WTC11 (cell line): ENCODE data around the gene TMEM72. TPM values are rescaled to one million over a fixed set of nuclear protein-coding genes. Genes with fewer than 3 reads are reported as not detected.

Source experiments
- ATAC-seq: fragments of 200-7000 bp; cut with Tn5 transposase; 2 replicates; pipeline ENCODE4 v1.10.0; 2021; ENCODE audit warnings: mild to moderate bottlenecking, moderate library complexity
- CTCF ChIA-PET: fragments of 300-600 bp; sonication (Branson Sonifier 250); formaldehyde crosslinking; loops from one replicate; lab custom pipeline; 2021; ENCODE audit warnings: antibody characterized with exemption; lab: Charles Lee
- POLR2A ChIA-PET: fragments of 350-600 bp; sonication (Branson Sonifier 250); formaldehyde crosslinking; loops from one replicate; lab custom pipeline; 2021; ENCODE audit warnings: antibody characterized with exemption; lab: Charles Lee
- DNase-seq: peaks from one replicate; pipeline ENCODE4 v3.0.0; 2021; ENCODE audit warnings: low spot score
- H3K27ac Mint-ChIP-seq: 2 replicates; pipeline ENCODE4 v1.8.0; 2021; ENCODE audit warnings: mixed read lengths
- H3K27me3 Mint-ChIP-seq: 2 replicates; pipeline ENCODE4 v1.8.0; 2021; ENCODE audit warnings: low read depth, mild to moderate bottlenecking, moderate library complexity, mixed read lengths
- H3K36me3 Mint-ChIP-seq: 2 replicates; pipeline ENCODE4 v1.8.0; 2021; ENCODE audit warnings: mixed read lengths
- H3K4me1 Mint-ChIP-seq: 2 replicates; pipeline ENCODE4 v1.8.0; 2022; ENCODE audit warnings: mixed read lengths
- H3K4me3 Mint-ChIP-seq: 2 replicates; pipeline ENCODE4 v1.8.0; 2021; ENCODE audit warnings: mild to moderate bottlenecking, moderate library complexity, mixed read lengths
- H3K9me3 Mint-ChIP-seq: 2 replicates; pipeline ENCODE4 v1.8.0; 2021; ENCODE audit warnings: mixed read lengths
- ATF2 ChIP-seq: sonication (generic); formaldehyde crosslinking; IDR thresholded peaks from 2 replicates; pipeline ENCODE4 v1.8.1; 2022; ENCODE audit warnings: low read depth, missing genetic modification reagents, borderline replicate concordance
- CREB1 ChIP-seq: sonication (generic); formaldehyde crosslinking; IDR thresholded peaks from 2 replicates; pipeline ENCODE4 v1.8.0; 2023; ENCODE audit warnings: mild to moderate bottlenecking, missing genetic modification reagents
- ELF4 ChIP-seq: sonication (generic); formaldehyde crosslinking; IDR thresholded peaks from 2 replicates; pipeline ENCODE4 v1.8.1; 2022; ENCODE audit warnings: low read depth, mild to moderate bottlenecking, moderate library complexity, missing genetic modification reagents
- FOXJ3 ChIP-seq: sonication (generic); formaldehyde crosslinking; IDR thresholded peaks from 2 replicates; pipeline ENCODE4 v1.9.0; 2021; ENCODE audit warnings: missing genetic modification reagents, mild to moderate bottlenecking, borderline replicate concordance
- FOXK1 ChIP-seq: sonication (generic); formaldehyde crosslinking; IDR thresholded peaks from 2 replicates; pipeline ENCODE4 v1.8.0; 2022; ENCODE audit warnings: mild to moderate bottlenecking, moderate library complexity, missing genetic modification reagents
- JAZF1 ChIP-seq: fragments of 250-450 bp; sonication (Bioruptor Pico); IDR thresholded peaks from 2 replicates; pipeline ENCODE4 v1.9.0; 2021; ENCODE audit warnings: moderate library complexity, mild to moderate bottlenecking, inconsistent platforms
- NFATC4 ChIP-seq: fragments of 250-450 bp; sonication (Bioruptor Pico); IDR thresholded peaks from 2 replicates; pipeline ENCODE4 v1.9.0; 2021; ENCODE audit warnings: mild to moderate bottlenecking
- NFYB ChIP-seq: sonication (generic); formaldehyde crosslinking; conservative IDR thresholded peaks from 2 replicates; pipeline ENCODE4 v1.8.0; 2022; ENCODE audit warnings: low read depth, missing genetic modification reagents
- SOX15 ChIP-seq: fragments of 250-450 bp; sonication (Bioruptor Pico); IDR thresholded peaks from 2 replicates; pipeline ENCODE4 v1.9.0; 2021; ENCODE audit warnings: mild to moderate bottlenecking
- TEAD1 ChIP-seq: sonication (generic); formaldehyde crosslinking; IDR thresholded peaks from 2 replicates; pipeline ENCODE4 v1.8.0; 2022; ENCODE audit warnings: mild to moderate bottlenecking, missing genetic modification reagents
- ZNF219 ChIP-seq: sonication (generic); formaldehyde crosslinking; IDR thresholded peaks from 2 replicates; pipeline ENCODE4 v1.8.0; 2023; ENCODE audit warnings: missing genetic modification reagents, mild to moderate bottlenecking, borderline replicate concordance
- ZNF232 ChIP-seq: sonication (generic); formaldehyde crosslinking; IDR thresholded peaks from 2 replicates; pipeline ENCODE4 v1.8.0; 2022; ENCODE audit warnings: mild to moderate bottlenecking, missing genetic modification reagents
- ZNF317 ChIP-seq: sonication (generic); formaldehyde crosslinking; IDR thresholded peaks from 2 replicates; pipeline ENCODE4 v1.8.1; 2023; ENCODE audit warnings: low read depth, mild to moderate bottlenecking, moderate library complexity, missing genetic modification reagents, borderline replicate concordance
- ZNF396 ChIP-seq: fragments of 250-450 bp; sonication (Bioruptor Pico); IDR thresholded peaks from 2 replicates; pipeline ENCODE4 v1.8.0; 2021; ENCODE audit warnings: mild to moderate bottlenecking, moderate library complexity, borderline replicate concordance
- ZNF512 ChIP-seq: sonication (generic); formaldehyde crosslinking; IDR thresholded peaks from 2 replicates; pipeline ENCODE4 v1.8.1; 2022; ENCODE audit warnings: missing genetic modification reagents, borderline replicate concordance
- ZNF671 ChIP-seq: fragments of 250-450 bp; sonication (Bioruptor Pico); IDR thresholded peaks from 2 replicates; pipeline ENCODE4 v1.8.0; 2021; ENCODE audit warnings: mild to moderate bottlenecking
- total RNA-seq: library from RNA; stranded (reverse); gene quantifications from 3 replicates; pipeline ENCODE4 v1.2.3, GENCODE V29; 2021
- TF ChIP-seq, protein P1 (sequence below): sonication (generic); formaldehyde crosslinking; IDR thresholded peaks from 2 replicates; pipeline ENCODE4 v1.8.0; 2022; ENCODE audit warnings: missing genetic modification reagents
- TF ChIP-seq, protein P2 (sequence below): sonication (generic); formaldehyde crosslinking; IDR thresholded peaks from 2 replicates; pipeline ENCODE4 v1.8.1; 2023; ENCODE audit warnings: mild to moderate bottlenecking, missing genetic modification reagents, moderate library complexity
- TF ChIP-seq, protein P3 (sequence below): sonication (generic); formaldehyde crosslinking; IDR thresholded peaks from 2 replicates; pipeline ENCODE4 v1.8.0; 2022; ENCODE audit warnings: mild to moderate bottlenecking, missing genetic modification reagents
- TF ChIP-seq, protein P4 (sequence below): sonication (generic); formaldehyde crosslinking; IDR thresholded peaks from 2 replicates; pipeline ENCODE4 v1.8.1; 2023; ENCODE audit warnings: mild to moderate bottlenecking, missing genetic modification reagents, moderate library complexity
- TF ChIP-seq, protein P5 (sequence below): sonication (generic); formaldehyde crosslinking; IDR thresholded peaks from 2 replicates; pipeline ENCODE4 v1.8.1; 2023; ENCODE audit warnings: mild to moderate bottlenecking, missing genetic modification reagents
- TF ChIP-seq, protein P6 (sequence below): fragments of 250-450 bp; sonication (Bioruptor Pico); IDR thresholded peaks from 2 replicates; pipeline ENCODE4 v1.9.0; 2021; ENCODE audit warnings: mild to moderate bottlenecking

The TMEM72 gene
- total RNA-seq, 1 experiment from 2014 or later = not detected

GRCh38 chr10:44946205-44946604 lies 35.1 kb downstream of the TMEM72 start (continued):
- TF ChIP-seq, protein P1, sequence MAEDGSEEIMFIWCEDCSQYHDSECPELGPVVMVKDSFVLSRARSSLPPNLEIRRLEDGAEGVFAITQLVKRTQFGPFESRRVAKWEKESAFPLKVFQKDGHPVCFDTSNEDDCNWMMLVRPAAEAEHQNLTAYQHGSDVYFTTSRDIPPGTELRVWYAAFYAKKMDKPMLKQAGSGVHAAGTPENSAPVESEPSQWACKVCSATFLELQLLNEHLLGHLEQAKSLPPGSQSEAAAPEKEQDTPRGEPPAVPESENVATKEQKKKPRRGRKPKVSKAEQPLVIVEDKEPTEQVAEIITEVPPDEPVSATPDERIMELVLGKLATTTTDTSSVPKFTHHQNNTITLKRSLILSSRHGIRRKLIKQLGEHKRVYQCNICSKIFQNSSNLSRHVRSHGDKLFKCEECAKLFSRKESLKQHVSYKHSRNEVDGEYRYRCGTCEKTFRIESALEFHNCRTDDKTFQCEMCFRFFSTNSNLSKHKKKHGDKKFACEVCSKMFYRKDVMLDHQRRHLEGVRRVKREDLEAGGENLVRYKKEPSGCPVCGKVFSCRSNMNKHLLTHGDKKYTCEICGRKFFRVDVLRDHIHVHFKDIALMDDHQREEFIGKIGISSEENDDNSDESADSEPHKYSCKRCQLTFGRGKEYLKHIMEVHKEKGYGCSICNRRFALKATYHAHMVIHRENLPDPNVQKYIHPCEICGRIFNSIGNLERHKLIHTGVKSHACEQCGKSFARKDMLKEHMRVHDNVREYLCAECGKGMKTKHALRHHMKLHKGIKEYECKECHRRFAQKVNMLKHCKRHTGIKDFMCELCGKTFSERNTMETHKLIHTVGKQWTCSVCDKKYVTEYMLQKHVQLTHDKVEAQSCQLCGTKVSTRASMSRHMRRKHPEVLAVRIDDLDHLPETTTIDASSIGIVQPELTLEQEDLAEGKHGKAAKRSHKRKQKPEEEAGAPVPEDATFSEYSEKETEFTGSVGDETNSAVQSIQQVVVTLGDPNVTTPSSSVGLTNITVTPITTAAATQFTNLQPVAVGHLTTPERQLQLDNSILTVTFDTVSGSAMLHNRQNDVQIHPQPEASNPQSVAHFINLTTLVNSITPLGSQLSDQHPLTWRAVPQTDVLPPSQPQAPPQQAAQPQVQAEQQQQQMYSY (CRISPR knock-in tag) = no peak
- TF ChIP-seq, protein P2, sequence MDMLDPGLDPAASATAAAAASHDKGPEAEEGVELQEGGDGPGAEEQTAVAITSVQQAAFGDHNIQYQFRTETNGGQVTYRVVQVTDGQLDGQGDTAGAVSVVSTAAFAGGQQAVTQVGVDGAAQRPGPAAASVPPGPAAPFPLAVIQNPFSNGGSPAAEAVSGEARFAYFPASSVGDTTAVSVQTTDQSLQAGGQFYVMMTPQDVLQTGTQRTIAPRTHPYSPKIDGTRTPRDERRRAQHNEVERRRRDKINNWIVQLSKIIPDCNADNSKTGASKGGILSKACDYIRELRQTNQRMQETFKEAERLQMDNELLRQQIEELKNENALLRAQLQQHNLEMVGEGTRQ (CRISPR knock-in tag) = no peak

DNA sequence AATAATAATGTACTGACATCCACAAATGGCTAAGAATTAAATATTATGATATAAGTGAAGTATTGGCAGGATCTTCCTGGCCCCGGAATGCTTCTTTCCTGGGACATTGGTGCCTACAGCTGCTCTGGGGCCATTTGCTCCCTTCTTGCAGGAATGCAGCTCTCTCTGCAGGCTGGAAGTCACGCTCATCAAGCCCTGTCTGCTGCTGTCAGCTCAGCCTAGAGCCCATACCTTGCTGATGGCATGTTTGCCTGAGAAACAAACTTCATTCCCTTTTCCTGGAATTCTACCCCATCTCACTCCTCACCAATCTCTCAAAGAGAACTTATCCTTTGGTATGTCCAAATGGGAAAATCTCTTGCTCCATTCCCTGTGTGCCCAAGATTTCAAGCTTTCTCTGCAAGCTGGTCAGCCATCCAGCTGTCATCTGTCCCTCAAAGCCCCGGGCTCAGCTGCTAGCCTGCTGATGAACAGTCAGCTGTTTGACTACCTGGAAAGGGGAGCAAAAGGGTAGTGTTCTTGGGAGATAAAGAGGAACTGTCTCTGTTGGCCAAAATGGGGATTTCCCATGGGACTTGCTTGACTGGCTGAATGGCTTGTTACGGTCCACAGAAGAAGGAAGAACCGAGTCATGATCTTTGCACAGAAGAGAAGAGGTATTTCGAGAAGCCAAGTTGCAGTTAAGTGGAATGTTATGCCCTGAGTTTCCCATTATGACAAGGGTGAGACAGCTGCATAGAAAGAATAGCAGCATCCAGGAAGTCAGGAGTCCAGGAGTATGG lies 36.4 kb downstream of the TMEM72 start:
- H3K27ac Mint-ChIP-seq = no peak overlapping the region

DNA sequence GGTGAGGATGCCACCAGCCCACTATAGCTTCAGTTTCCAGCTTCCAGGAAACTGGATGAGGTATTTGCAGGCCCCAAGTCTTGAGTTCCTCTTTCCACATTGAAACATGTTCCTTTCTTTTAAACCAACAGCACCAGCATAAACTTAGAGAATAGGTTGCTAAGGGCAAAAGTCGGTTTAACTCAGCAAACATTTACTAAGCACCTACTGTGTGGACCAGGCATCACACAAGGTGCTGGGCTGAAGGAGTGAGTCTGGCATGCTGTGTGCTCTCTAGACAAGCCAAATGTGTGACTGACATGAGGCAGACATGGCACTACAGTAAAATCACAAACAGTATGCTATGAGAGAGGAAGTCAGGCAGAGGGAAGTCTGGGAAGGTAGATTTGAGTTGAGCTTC lies 37.5 kb downstream of the TMEM72 start:
- no peak for DNase-seq
- ATAC-seq = no peak
- Mint-ChIP-seq H3K4me3 (no peak overlapping the region), H3K4me1 (peaks cover 26% of the 10 kb centered on the region), H3K36me3 (peaks cover 12% of the 10 kb centered on the region), H3K27ac (no peak overlapping the region), H3K9me3 (peaks cover 22% of the 10 kb centered on the region), H3K27me3 (no peaks in the 10 kb centered on the region)
- ChIA-PET CTCF (interaction anchor here (1.4 to 2.8 kb wide), 2 partner anchors 15 to 16 kb away, joined by 3 to 19 read pairs; no protein-coding TSS in a partner anchor), POLR2A (no interaction called here)
- TF ChIP-seq ZNF512 (CRISPR knock-in tag) (no peak), ZNF317 (CRISPR knock-in tag) (no peak), FOXK1 (no peak), ZNF219 (CRISPR knock-in tag) (no peak)
- TF ChIP-seq, protein P3, sequence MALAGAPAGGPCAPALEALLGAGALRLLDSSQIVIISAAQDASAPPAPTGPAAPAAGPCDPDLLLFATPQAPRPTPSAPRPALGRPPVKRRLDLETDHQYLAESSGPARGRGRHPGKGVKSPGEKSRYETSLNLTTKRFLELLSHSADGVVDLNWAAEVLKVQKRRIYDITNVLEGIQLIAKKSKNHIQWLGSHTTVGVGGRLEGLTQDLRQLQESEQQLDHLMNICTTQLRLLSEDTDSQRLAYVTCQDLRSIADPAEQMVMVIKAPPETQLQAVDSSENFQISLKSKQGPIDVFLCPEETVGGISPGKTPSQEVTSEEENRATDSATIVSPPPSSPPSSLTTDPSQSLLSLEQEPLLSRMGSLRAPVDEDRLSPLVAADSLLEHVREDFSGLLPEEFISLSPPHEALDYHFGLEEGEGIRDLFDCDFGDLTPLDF (CRISPR knock-in tag) = no peak

More for the DNA sequence above, 36.4 kb downstream of the TMEM72 start:
- peaks cover 15% of the 10 kb centered on the region for H3K4me1 Mint-ChIP-seq
- DNase-seq = no peak
- POLR2A ChIA-PET = interaction anchor here (1.1 kb wide), 1 partner anchor 15 kb away, joined by 3 read pairs; no protein-coding TSS in a partner anchor
- H3K27me3 Mint-ChIP-seq = no peaks in the 10 kb centered on the region
- peaks cover 12% of the 10 kb centered on the region for H3K36me3 Mint-ChIP-seq
- H3K4me3 Mint-ChIP-seq = no peak overlapping the region
- CTCF ChIA-PET = interaction anchor here (0.5 to 2.9 kb wide), 3 partner anchors 8 to 47 kb away, joined by 3 to 22 read pairs (median 4); no protein-coding TSS in a partner anchor
- no peak for TF ChIP-seq TEAD1 (CRISPR knock-in tag)
- no peak for TF ChIP-seq ATF2 (CRISPR knock-in tag)
- no peak for TF ChIP-seq NFYB (CRISPR knock-in tag)
- TF ChIP-seq ZNF232 = no peak
- no peak for TF ChIP-seq CREB1 (CRISPR knock-in tag)
- TF ChIP-seq, protein P4, sequence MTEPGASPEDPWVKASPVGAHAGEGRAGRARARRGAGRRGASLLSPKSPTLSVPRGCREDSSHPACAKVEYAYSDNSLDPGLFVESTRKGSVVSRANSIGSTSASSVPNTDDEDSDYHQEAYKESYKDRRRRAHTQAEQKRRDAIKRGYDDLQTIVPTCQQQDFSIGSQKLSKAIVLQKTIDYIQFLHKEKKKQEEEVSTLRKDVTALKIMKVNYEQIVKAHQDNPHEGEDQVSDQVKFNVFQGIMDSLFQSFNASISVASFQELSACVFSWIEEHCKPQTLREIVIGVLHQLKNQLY (CRISPR knock-in tag) = no peak
- TF ChIP-seq, protein P5, sequence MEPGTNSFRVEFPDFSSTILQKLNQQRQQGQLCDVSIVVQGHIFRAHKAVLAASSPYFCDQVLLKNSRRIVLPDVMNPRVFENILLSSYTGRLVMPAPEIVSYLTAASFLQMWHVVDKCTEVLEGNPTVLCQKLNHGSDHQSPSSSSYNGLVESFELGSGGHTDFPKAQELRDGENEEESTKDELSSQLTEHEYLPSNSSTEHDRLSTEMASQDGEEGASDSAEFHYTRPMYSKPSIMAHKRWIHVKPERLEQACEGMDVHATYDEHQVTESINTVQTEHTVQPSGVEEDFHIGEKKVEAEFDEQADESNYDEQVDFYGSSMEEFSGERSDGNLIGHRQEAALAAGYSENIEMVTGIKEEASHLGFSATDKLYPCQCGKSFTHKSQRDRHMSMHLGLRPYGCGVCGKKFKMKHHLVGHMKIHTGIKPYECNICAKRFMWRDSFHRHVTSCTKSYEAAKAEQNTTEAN (CRISPR knock-in tag) = no peak
- no peak for TF ChIP-seq SOX15 (CRISPR knock-in tag)
- TF ChIP-seq NFATC4 (CRISPR knock-in tag) = no peak
- TF ChIP-seq JAZF1 (CRISPR knock-in tag) = no peak
- TF ChIP-seq FOXJ3 (CRISPR knock-in tag) = no peak
- TF ChIP-seq ELF4 = no peak
- no peak for TF ChIP-seq ZNF671
- no peak for TF ChIP-seq ZNF396
- TF ChIP-seq, protein P6, sequence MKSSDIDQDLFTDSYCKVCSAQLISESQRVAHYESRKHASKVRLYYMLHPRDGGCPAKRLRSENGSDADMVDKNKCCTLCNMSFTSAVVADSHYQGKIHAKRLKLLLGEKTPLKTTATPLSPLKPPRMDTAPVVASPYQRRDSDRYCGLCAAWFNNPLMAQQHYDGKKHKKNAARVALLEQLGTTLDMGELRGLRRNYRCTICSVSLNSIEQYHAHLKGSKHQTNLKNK = no peak
- TF ChIP-seq, all 79 proteins: peak for 0
- peaks cover 29% of the 10 kb centered on the region for H3K9me3 Mint-ChIP-seq
- no peak for ATAC-seq
